Smooth muscle cell of the coronary artery (primary cell): Measurements from ENCODE around the gene EPC1. TPM values are rescaled to one million over a fixed set of nuclear protein-coding genes. Genes with fewer than 3 reads are reported as not detected.

ENCODE experiments used
- total RNA-seq: library from RNA; depleted of rRNA; stranded (reverse); fragments of >200 nt; gene quantifications from 2 replicates; pipeline ENCODE4 v1.2.3, GENCODE V29; 2014; ENCODE audit warnings: low replicate concordance

EPC1 gene, protein sequence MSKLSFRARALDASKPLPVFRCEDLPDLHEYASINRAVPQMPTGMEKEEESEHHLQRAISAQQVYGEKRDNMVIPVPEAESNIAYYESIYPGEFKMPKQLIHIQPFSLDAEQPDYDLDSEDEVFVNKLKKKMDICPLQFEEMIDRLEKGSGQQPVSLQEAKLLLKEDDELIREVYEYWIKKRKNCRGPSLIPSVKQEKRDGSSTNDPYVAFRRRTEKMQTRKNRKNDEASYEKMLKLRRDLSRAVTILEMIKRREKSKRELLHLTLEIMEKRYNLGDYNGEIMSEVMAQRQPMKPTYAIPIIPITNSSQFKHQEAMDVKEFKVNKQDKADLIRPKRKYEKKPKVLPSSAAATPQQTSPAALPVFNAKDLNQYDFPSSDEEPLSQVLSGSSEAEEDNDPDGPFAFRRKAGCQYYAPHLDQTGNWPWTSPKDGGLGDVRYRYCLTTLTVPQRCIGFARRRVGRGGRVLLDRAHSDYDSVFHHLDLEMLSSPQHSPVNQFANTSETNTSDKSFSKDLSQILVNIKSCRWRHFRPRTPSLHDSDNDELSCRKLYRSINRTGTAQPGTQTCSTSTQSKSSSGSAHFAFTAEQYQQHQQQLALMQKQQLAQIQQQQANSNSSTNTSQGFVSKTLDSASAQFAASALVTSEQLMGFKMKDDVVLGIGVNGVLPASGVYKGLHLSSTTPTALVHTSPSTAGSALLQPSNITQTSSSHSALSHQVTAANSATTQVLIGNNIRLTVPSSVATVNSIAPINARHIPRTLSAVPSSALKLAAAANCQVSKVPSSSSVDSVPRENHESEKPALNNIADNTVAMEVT
- 18.5 and 32.9 TPM in 2 replicates for total RNA-seq

DNA sequence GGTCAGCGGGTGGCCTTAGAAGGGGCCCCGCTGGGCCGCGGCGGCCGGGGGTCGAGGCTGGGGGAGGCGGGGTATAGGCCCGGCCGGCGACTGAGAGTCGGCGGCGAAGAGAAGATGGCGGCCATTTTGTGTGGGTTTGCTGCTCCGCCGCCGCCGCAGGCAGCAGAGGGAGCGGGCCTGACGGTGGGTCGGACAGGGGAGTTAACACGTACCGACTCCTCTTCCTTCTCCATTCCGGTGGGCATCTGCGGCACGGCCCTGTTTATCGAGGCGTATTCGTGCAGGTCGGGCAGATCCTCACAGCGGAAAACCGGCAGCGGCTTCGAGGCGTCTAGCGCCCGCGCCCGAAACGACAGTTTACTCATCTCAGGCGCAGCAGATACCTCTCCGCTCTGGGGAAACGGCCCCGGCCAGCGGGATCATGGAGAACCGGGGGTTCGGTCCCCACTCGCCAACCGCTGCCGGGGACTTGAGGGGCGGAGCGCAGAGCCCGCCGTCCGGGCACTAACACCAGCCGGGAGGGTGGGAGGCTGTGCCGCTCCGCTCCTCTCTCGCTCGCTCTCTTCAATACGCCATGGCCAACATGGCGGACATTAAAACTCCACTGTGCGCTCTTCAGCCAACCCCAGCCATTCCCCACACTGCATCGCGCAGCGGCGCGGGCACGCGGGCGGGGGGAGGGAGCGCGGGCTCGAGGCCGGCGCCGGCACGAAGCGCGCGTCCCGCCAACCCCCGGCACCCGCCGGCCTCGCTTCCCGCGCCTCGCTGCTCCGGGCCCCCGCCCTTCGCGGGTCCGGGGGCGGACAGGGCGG, at the start of gene EPC1:
Gene EPC1 (minus strand): TSS at position 608 of the 812 bp plus-strand sequence. CDS start 243 bp downstream, at position 365.

Other genes starting within 250 kb of the EPC1 start
- gene CCDC7, start 99.0 kb upstream of the EPC1 start, total RNA-seq = 8.7 and 11.1 TPM in 2 replicates